IMR-90 (cell line): ENCODE measurements around the gene CD99L2. TPM values are rescaled to one million over a fixed set of nuclear protein-coding genes. Genes with fewer than 3 reads are reported as not detected.

Experiments
- ATAC-seq: fragments of 200-7000 bp; cut with Tn5 transposase; 2 replicates; pipeline ENCODE4 v1.9.1; 2020; ENCODE audit warnings: low read depth, mild to moderate bottlenecking, moderate library complexity
- BruUV-seq: library from RNA; stranded (reverse); fragments of 400-500 nt; replicated peaks from 2 replicates; lab custom pipeline; 2021; lab: Mats Ljungman, UMichigan
- CTCF ChIA-PET: fragments of 300-600 bp; formaldehyde crosslinking; extraction: SDS; loops from one replicate; lab custom pipeline; 2021; ENCODE audit warnings: antibody characterized with exemption; lab: Yijun Ruan, JAX
- POLR2A ChIA-PET: fragments of 300-600 bp; sonication (Branson Sonifier 250); formaldehyde crosslinking; loops from one replicate; lab custom pipeline; 2022; ENCODE audit warnings: antibody characterized with exemption; ENCODE audit not compliant: unreplicated experiment; lab: Charles Lee
- DNase-seq: peaks from one replicate; pipeline ENCODE4 v3.0.0; 2013
- H2AFZ ChIP-seq: replicated peaks from 2 replicates; pipeline ENCODE3; 2013; ENCODE audit warnings: low read length, mild to moderate bottlenecking; ENCODE audit not compliant: poor library complexity
- H2AK5ac ChIP-seq: 2 replicates; pipeline ENCODE4 v1.6.1; 2013; ENCODE audit warnings: low read depth, low read length, inconsistent platforms
- H2AK9ac ChIP-seq: replicated peaks from 2 replicates; pipeline ENCODE3; 2013; ENCODE audit warnings: mild to moderate bottlenecking, low read depth, low read length, moderate library complexity; ENCODE audit not compliant: poor library complexity
- H2BK120ac ChIP-seq: 2 replicates; pipeline ENCODE4 v1.6.1; 2013; ENCODE audit warnings: low read depth, low read length, inconsistent platforms
- H2BK15ac ChIP-seq: 3 replicates; pipeline ENCODE4 v1.6.1; 2013; ENCODE audit warnings: low read depth, low read length, inconsistent platforms
- H2BK20ac ChIP-seq: 2 replicates; pipeline ENCODE4 v1.6.1; 2013; ENCODE audit warnings: low read depth, mild to moderate bottlenecking, inconsistent platforms, low read length, moderate library complexity
- H2BK5ac ChIP-seq: 2 replicates; pipeline ENCODE4 v1.6.1; 2013; ENCODE audit warnings: mild to moderate bottlenecking, low read depth, low read length, inconsistent platforms; ENCODE audit not compliant: poor library complexity, severe bottlenecking
- H3K14ac ChIP-seq: replicated peaks from 2 replicates; pipeline ENCODE4 v1.6.1; 2013; ENCODE audit warnings: low read depth, low read length, inconsistent platforms
- H3K18ac ChIP-seq: 2 replicates; pipeline ENCODE4 v1.6.1; 2013; ENCODE audit warnings: low read depth, low read length, control low read depth
- H3K23ac ChIP-seq: 2 replicates; pipeline ENCODE4 v1.6.1; 2013; ENCODE audit warnings: low read depth, low read length, inconsistent platforms
- H3K27ac ChIP-seq: 2 replicates; pipeline ENCODE4 v1.5.1; 2013; ENCODE audit warnings: mild to moderate bottlenecking, control low read depth, low read length; ENCODE audit not compliant: insufficient read depth
- H3K27me3 ChIP-seq: 2 replicates; pipeline ENCODE4 v1.6.1; 2013; ENCODE audit warnings: low read length; ENCODE audit not compliant: control insufficient read depth, insufficient read depth
- H3K36me3 ChIP-seq: 2 replicates; pipeline ENCODE4 v1.6.1; 2013; ENCODE audit warnings: low read length, mixed read lengths; ENCODE audit not compliant: control insufficient read depth, insufficient read depth
- H3K4ac ChIP-seq: 2 replicates; pipeline ENCODE4 v1.6.1; 2013; ENCODE audit warnings: low read depth, low read length, inconsistent platforms
- H3K4me1 ChIP-seq: 2 replicates; pipeline ENCODE4 v1.6.1; 2013; ENCODE audit warnings: low read length, mixed read lengths; ENCODE audit not compliant: control insufficient read depth, insufficient read depth
- H3K4me2 ChIP-seq: 2 replicates; pipeline ENCODE4 v1.6.1; 2013; ENCODE audit warnings: low read depth, mild to moderate bottlenecking, control low read depth, low read length, moderate library complexity
- H3K4me3 ChIP-seq: 2 replicates; pipeline ENCODE4 v1.5.1; 2013; ENCODE audit warnings: low read depth, mild to moderate bottlenecking, control low read depth, low read length, moderate library complexity; ENCODE audit not compliant: insufficient read depth
- H3K56ac ChIP-seq: 2 replicates; pipeline ENCODE4 v1.6.1; 2013; ENCODE audit warnings: low read length, inconsistent platforms; ENCODE audit not compliant: insufficient read depth; ENCODE audit errors: extremely low read depth
- H3K79me1 ChIP-seq, 2 experiments: 2 replicates each; pipeline ENCODE4 v1.6.1; 2013; ENCODE audit warnings: low read length in 2 of 2, inconsistent platforms in 1 of 2, low read depth in 1 of 2
- H3K9ac ChIP-seq: 2 replicates; pipeline ENCODE4 v1.6.1; 2013; ENCODE audit warnings: low read depth, low read length, control low read depth
- H3K9me1 ChIP-seq: 2 replicates; pipeline ENCODE4 v1.6.1; 2013; ENCODE audit warnings: low read length, inconsistent platforms; ENCODE audit not compliant: insufficient read depth
- H3K9me3 ChIP-seq: 2 replicates; pipeline ENCODE4 v1.6.1; 2013; ENCODE audit warnings: low read length; ENCODE audit not compliant: control insufficient read depth, insufficient read depth
- H4K20me1 ChIP-seq: 2 replicates; pipeline ENCODE4 v1.6.1; 2013; ENCODE audit warnings: low read length, inconsistent platforms; ENCODE audit not compliant: insufficient read depth
- H4K5ac ChIP-seq: 2 replicates; pipeline ENCODE4 v1.6.1; 2013; ENCODE audit warnings: mild to moderate bottlenecking, low read depth, low read length, control low read depth
- H4K8ac ChIP-seq, 2 experiments: 2 replicates each; pipeline ENCODE4 v1.6.1; 2013; ENCODE audit warnings: low read depth in 2 of 2, low read length in 2 of 2, control low read depth in 1 of 2, inconsistent platforms in 1 of 2
- H4K91ac ChIP-seq: 2 replicates; pipeline ENCODE4 v1.6.1; 2013; ENCODE audit warnings: low read depth, low read length, inconsistent platforms; ENCODE audit not compliant: insufficient read depth
- BHLHE40 ChIP-seq: fragments of 150-350 bp; IDR thresholded peaks from 2 replicates; pipeline ENCODE4 v1.6.1; 2016; ENCODE audit warnings: mild to moderate bottlenecking, low read depth, low read length
- CEBPB ChIP-seq: IDR thresholded peaks from 2 replicates; pipeline ENCODE4 v1.6.1; 2012; ENCODE audit warnings: low read depth, low read length, improper control_type of control experiment
- CHD1 ChIP-seq: IDR thresholded peaks from 2 replicates; pipeline ENCODE4 v1.6.1; 2012; ENCODE audit warnings: low read depth, low read length, improper control_type of control experiment
- ELK1 ChIP-seq: fragments of 150-350 bp; IDR thresholded peaks from 2 replicates; pipeline ENCODE4 v1.6.1; 2016; ENCODE audit warnings: low read depth, mild to moderate bottlenecking, low read length, moderate library complexity, borderline replicate concordance
- FOS ChIP-seq: fragments of 150-350 bp; IDR thresholded peaks from 2 replicates; pipeline ENCODE4 v1.6.1; 2016; ENCODE audit warnings: low read depth, low read length
- MAFK ChIP-seq: IDR thresholded peaks from 2 replicates; pipeline ENCODE4 v1.6.1; 2012; ENCODE audit warnings: low read depth, low read length, improper control_type of control experiment
- MAZ ChIP-seq: IDR thresholded peaks from 2 replicates; pipeline ENCODE4 v1.6.1; 2012; ENCODE audit warnings: low read depth, mild to moderate bottlenecking, low read length, improper control_type of control experiment, moderate library complexity, borderline replicate concordance
- MXI1 ChIP-seq: IDR thresholded peaks from 2 replicates; pipeline ENCODE4 v1.6.1; 2012; ENCODE audit warnings: low read depth, mild to moderate bottlenecking, low read length, moderate library complexity, borderline replicate concordance
- NFE2L2 ChIP-seq: fragments of 150-350 bp; IDR thresholded peaks from 2 replicates; pipeline ENCODE4 v1.6.1; 2016; ENCODE audit warnings: low read depth, mild to moderate bottlenecking, low read length
- POLR2A ChIP-seq: IDR thresholded peaks from 2 replicates; pipeline ENCODE4 v1.6.1; 2012; ENCODE audit warnings: mild to moderate bottlenecking, low read depth, low read length
- RAD21 ChIP-seq: IDR thresholded peaks from 2 replicates; pipeline ENCODE4 v1.6.1; 2012; ENCODE audit warnings: low read length, improper control_type of control experiment
- RCOR1 ChIP-seq: IDR thresholded peaks from 2 replicates; pipeline ENCODE4 v1.6.1; 2012; ENCODE audit warnings: mild to moderate bottlenecking, low read length, improper control_type of control experiment; ENCODE audit not compliant: insufficient replicate concordance
- RFX5 ChIP-seq: IDR thresholded peaks from 2 replicates; pipeline ENCODE4 v1.8.0; 2012; ENCODE audit warnings: low read depth, mild to moderate bottlenecking, low read length, moderate library complexity
- SMC3 ChIP-seq: fragments of 150-350 bp; IDR thresholded peaks from 2 replicates; pipeline ENCODE4 v1.6.1; 2016; ENCODE audit warnings: low read depth, mild to moderate bottlenecking, antibody characterized with exemption, low read length, moderate library complexity
- WGBS, 2 experiments: methylation state at CpG; one replicate each; pipeline versions ENCODE4 v1.1.5 to v1.1.7; 2013; ENCODE audit warnings: missing lambda C conversion rate in 2 of 2; ENCODE audit not compliant: insufficient read length in 1 of 2; ENCODE audit errors: extremely low coverage in 2 of 2; 5-methylcytosine and 5-hydroxymethylcytosine counted together
- dilution Hi-C: fragments of 300-500 bp; cut with HindIII; formaldehyde crosslinking; loops from one replicate; pipeline ENCODE4 v1.14.3; 2018; ENCODE audit warnings: low sequenced_read_pairs; ENCODE audit not compliant: unreplicated experiment
- in situ Hi-C: fragments of 300-500 bp; cut with MboI; formaldehyde crosslinking; loops from 3 replicates; pipeline ENCODE4 v1.14.3; 2019; ENCODE audit warnings: low sequenced_read_pairs, inconsistent platforms, mixed read lengths
- intact Hi-C: fragments of 100-400 bp; cut with micrococcal nuclease; formaldehyde crosslinking; loops from 2 replicates; pipeline ENCODE4 v1.10.0; 2022
- polyA plus RNA-seq, 3 experiments: library from polyadenylated mRNA; depleted of rRNA; stranded (reverse); fragments of >200 nt; gene quantifications; 2 replicates each; pipeline ENCODE4 v1.2.3, GENCODE V29; 2012; ENCODE audit warnings: low replicate concordance in 1 of 3
- total RNA-seq: library from RNA; depleted of rRNA; stranded (reverse); fragments of >200 nt; gene quantifications from 2 replicates; pipeline ENCODE4 v1.2.3, GENCODE V29; 2012
- TF ChIP-seq, protein P1 (sequence below): conservative IDR thresholded peaks from 2 replicates; pipeline ENCODE4 v1.5.1; 2012; ENCODE audit warnings: mild to moderate bottlenecking, low read depth, low read length, improper control_type of control experiment
- TF ChIP-seq, protein P2 (sequence below): fragments of 150-350 bp; IDR thresholded peaks from 2 replicates; pipeline ENCODE4 v1.6.1; 2017; ENCODE audit warnings: mild to moderate bottlenecking, antibody characterized with exemption, low read length, low read depth

CD99L2 gene
- total and polyA plus RNA-seq, 2 of the 4 experiments (the other 2 are of a cell fraction): 17.4 to 41.4 TPM

- no peak overlapping the region for H3K4me3 ChIP-seq
- H2BK15ac ChIP-seq: no peak overlapping the region
- 81% methylated on average over 2 of the region's 9 CpGs; no CpG with 5 or more reads in 1 of the 2 experiments for WGBS, 2 experiments
- ChIA-PET POLR2A (no interaction called here), CTCF (no interaction called here)
- H3K56ac ChIP-seq: no peak overlapping the region
- no peak overlapping the region for H2AK9ac ChIP-seq
- peaks cover 5% of the 10 kb centered on the region; the same call in 1 of the 2 replicates for H3K9me1 ChIP-seq
- H4K20me1 ChIP-seq: 0 out of 2 replicates have a peak, but pooled peaks cover 3% of the 10 kb centered on the region
- H2AFZ ChIP-seq: no peak overlapping the region
- no peak overlapping the region for H4K8ac ChIP-seq
- intact Hi-C loops: no loop called here
- H3K14ac ChIP-seq: no peak overlapping the region
- H3K4me2 ChIP-seq: no peak overlapping the region
- H3K27ac ChIP-seq: no peak overlapping the region
- no peak overlapping the region for H2BK5ac ChIP-seq
- H3K79me1 ChIP-seq: peaks cover 4 to 6% of the 10 kb centered on the region in 2 experiments; a peak in 1 of 4 replicates
- no peak overlapping the region for H4K5ac ChIP-seq
- DNase-seq (no peak), ATAC-seq (no peak)
- no peak overlapping the region for H4K91ac ChIP-seq
- H2BK20ac ChIP-seq: no peak overlapping the region
- dilution Hi-C loops: no loop called here
- no peak overlapping the region for H3K9ac ChIP-seq
- H2BK120ac ChIP-seq: no peak overlapping the region
- no peak overlapping the region for H3K4ac ChIP-seq
- no peak overlapping the region for H3K18ac ChIP-seq
- no peak overlapping the region for H2AK5ac ChIP-seq
- H3K4me1 ChIP-seq: no peaks in the 10 kb centered on the region
- no peak overlapping the region for H3K23ac ChIP-seq
- peaks cover 26% of the 10 kb centered on the region for H3K36me3 ChIP-seq
- in situ Hi-C loops: loop anchor here (25.0 kb wide), 1 partner anchor 1224 kb away; the partner anchor contains the start of gene IDS
- no peaks in the 10 kb centered on the region for H3K27me3 ChIP-seq
- H3K9me3 ChIP-seq: no peaks in the 10 kb centered on the region
- no TSS peak for BruUV-seq
- no peak for TF ChIP-seq BHLHE40
- TF ChIP-seq, protein P1, sequence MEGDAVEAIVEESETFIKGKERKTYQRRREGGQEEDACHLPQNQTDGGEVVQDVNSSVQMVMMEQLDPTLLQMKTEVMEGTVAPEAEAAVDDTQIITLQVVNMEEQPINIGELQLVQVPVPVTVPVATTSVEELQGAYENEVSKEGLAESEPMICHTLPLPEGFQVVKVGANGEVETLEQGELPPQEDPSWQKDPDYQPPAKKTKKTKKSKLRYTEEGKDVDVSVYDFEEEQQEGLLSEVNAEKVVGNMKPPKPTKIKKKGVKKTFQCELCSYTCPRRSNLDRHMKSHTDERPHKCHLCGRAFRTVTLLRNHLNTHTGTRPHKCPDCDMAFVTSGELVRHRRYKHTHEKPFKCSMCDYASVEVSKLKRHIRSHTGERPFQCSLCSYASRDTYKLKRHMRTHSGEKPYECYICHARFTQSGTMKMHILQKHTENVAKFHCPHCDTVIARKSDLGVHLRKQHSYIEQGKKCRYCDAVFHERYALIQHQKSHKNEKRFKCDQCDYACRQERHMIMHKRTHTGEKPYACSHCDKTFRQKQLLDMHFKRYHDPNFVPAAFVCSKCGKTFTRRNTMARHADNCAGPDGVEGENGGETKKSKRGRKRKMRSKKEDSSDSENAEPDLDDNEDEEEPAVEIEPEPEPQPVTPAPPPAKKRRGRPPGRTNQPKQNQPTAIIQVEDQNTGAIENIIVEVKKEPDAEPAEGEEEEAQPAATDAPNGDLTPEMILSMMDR: no peak
- TF ChIP-seq MAZ: no peak
- TF ChIP-seq CEBPB: no peak
- TF ChIP-seq RCOR1: no peak
- TF ChIP-seq FOS: no peak
- TF ChIP-seq, protein P2, sequence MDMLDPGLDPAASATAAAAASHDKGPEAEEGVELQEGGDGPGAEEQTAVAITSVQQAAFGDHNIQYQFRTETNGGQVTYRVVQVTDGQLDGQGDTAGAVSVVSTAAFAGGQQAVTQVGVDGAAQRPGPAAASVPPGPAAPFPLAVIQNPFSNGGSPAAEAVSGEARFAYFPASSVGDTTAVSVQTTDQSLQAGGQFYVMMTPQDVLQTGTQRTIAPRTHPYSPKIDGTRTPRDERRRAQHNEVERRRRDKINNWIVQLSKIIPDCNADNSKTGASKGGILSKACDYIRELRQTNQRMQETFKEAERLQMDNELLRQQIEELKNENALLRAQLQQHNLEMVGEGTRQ: no peak
- TF ChIP-seq NFE2L2: no peak
- TF ChIP-seq ELK1: no peak
- no peak for TF ChIP-seq POLR2A
- no peak for TF ChIP-seq MXI1
- no peak for TF ChIP-seq RFX5
- TF ChIP-seq RAD21: no peak
- TF ChIP-seq CHD1: no peak
- TF ChIP-seq SMC3: no peak
- TF ChIP-seq MAFK: no peak
Observed at GRCh38 chrX:150736475-150736874, 162.0 kb downstream of the CD99L2 start.
